ENCODE results near the gene NKAIN1. TPM values are rescaled to one million over a fixed set of nuclear protein-coding genes. Genes with fewer than 3 reads are reported as not detected.

The NKAIN1 gene
- total and polyA plus RNA-seq, 2 donors (not counting 3 experiments of a cell fraction or from before 2014, with no cell fraction given) = 0.29 to 0.40 TPM

GRCh38 chr1:31166462-31166861 is 73.2 kb downstream of the NKAIN1 start:
- no peaks in the 10 kb centered on the region for H3K79me2 ChIP-seq (ENCODE audit: control insufficient read depth, insufficient read depth, low read length)
- no peaks in the 10 kb centered on the region for H3K9me3 ChIP-seq (replicated peaks; ENCODE audit: control insufficient read depth, insufficient read depth, low read length)
- dilution Hi-C loops (cut with MboI; ENCODE audit: extremely low pct_ligation_motif_present, low sequenced_read_pairs) (no loop called here), intact Hi-C loops (cut with micrococcal nuclease) (no loop called here)
- H3K27me3 ChIP-seq (ENCODE audit: control insufficient read depth in 2 of 2, insufficient read depth in 2 of 2, low read length in 2 of 2) = no peaks in the 10 kb centered on the region
- H3K4me3 ChIP-seq (replicated peaks in 1 of 3; ENCODE audit: insufficient read depth in 1 of 3, low read depth in 1 of 3, low read length in 3 of 3) = no peak overlapping the region
- POLR2A ChIA-PET = no interaction called here
- TF ChIP-seq MYC (IDR thresholded peaks at IDR 0.05; ENCODE audit: low read depth, low read length) = no peak
- no peak for TF ChIP-seq FOS (IDR thresholded peaks at IDR 0.05; ENCODE audit: borderline replicate concordance, insufficient read depth, low read length)
- no peak for TF ChIP-seq CTCF (IDR thresholded peaks at IDR 0.05; ENCODE audit: extremely low read depth in 1 of 2, insufficient read depth in 1 of 2, low read depth in 1 of 2, low read length in 2 of 2)
- no peak for TF ChIP-seq POLR2AphosphoS5 (IDR thresholded peaks at IDR 0.05; ENCODE audit: insufficient read depth, low read depth, low read length)
- TF ChIP-seq GATA2 (IDR thresholded peaks at IDR 0.05; ENCODE audit: insufficient read depth, insufficient read length, low read depth, low read length) = no peak
- TF ChIP-seq EZH2 (IDR thresholded peaks at IDR 0.05; ENCODE audit: borderline replicate concordance, low read depth, low read length, severe bottlenecking) = no peak
- no peak for TF ChIP-seq POLR2A (IDR thresholded peaks at IDR 0.05; ENCODE audit: low read depth, low read length)
- TF ChIP-seq, protein P1, sequence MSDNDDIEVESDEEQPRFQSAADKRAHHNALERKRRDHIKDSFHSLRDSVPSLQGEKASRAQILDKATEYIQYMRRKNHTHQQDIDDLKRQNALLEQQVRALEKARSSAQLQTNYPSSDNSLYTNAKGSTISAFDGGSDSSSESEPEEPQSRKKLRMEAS (IDR thresholded peaks at IDR 0.05; ENCODE audit: insufficient read depth, insufficient read length) = no peak
- no peak overlapping the region for H3K4me2 ChIP-seq (ENCODE audit: insufficient read depth, low read length)
- no TSS peak for BruUV-seq (replicated peaks)
- H3K9ac ChIP-seq (replicated peaks; ENCODE audit: extremely low read depth, insufficient read depth, low read length) = no peak overlapping the region
- no peaks in the 10 kb centered on the region for H4K20me1 ChIP-seq (replicated peaks; ENCODE audit: control insufficient read depth, extremely low read depth, insufficient read depth, low read length)
- H3K4me1 ChIP-seq (ENCODE audit: control insufficient read depth, extremely low read depth, insufficient read depth, low read length) = peaks cover 5% of the 10 kb centered on the region
- no peak overlapping the region for H3K27ac ChIP-seq (ENCODE audit: insufficient read depth, low read depth, low read length)
- no peak for DNase-seq (ENCODE audit: low read depth, low spot score)
- H3K9me1 ChIP-seq (replicated peaks; ENCODE audit: control insufficient read depth, extremely low read depth, insufficient read depth, low read length) = no peaks in the 10 kb centered on the region
- H2AFZ ChIP-seq (ENCODE audit: low read depth, low read length) = no peak overlapping the region
- no peaks in the 10 kb centered on the region for H3K36me3 ChIP-seq (ENCODE audit: control insufficient read depth in 2 of 2, extremely low read depth in 1 of 2, insufficient read depth in 2 of 2, low read length in 2 of 2)
- no peak for FAIRE-seq
- CTCF ChIA-PET = interaction anchor here (1.0 to 5.8 kb wide), 2 partner anchors 16 to 17 kb away, joined by 3 to 46 read pairs; no protein-coding TSS in a partner anchor
